Fibroblast of lung (primary cell): ENCODE measurements around the gene COPA. TPM values are rescaled to one million over a fixed set of nuclear protein-coding genes. Genes with fewer than 3 reads are reported as not detected.

Experiments used
- DNase-seq, 2 donors: peaks; one replicate each; pipeline versions ENCODE4 v3.0.0 to v3.0.0-alpha.2; 2010; ENCODE audit warnings: low read depth in 2 of 2
- H2AFZ ChIP-seq: 2 replicates; pipeline ENCODE4 v1.5.1; 2012; ENCODE audit warnings: low read length, control low read depth, inconsistent platforms
- H3K27ac ChIP-seq: 2 replicates; pipeline ENCODE4 v1.5.1; 2011; ENCODE audit warnings: low read length, control low read depth; ENCODE audit not compliant: insufficient read depth
- H3K27me3 ChIP-seq: 2 replicates; pipeline ENCODE4 v1.5.1; 2011; ENCODE audit warnings: mild to moderate bottlenecking, low read length; ENCODE audit not compliant: control insufficient read depth, insufficient read depth
- H3K36me3 ChIP-seq: 2 replicates; pipeline ENCODE4 v1.5.1; 2011; ENCODE audit warnings: low read length; ENCODE audit not compliant: control insufficient read depth, insufficient read depth
- H3K4me1 ChIP-seq: 2 replicates; pipeline ENCODE4 v1.5.1; 2011; ENCODE audit warnings: low read length; ENCODE audit not compliant: control insufficient read depth, insufficient read depth; ENCODE audit errors: extremely low read depth
- H3K4me2 ChIP-seq: 2 replicates; pipeline ENCODE4 v1.5.1; 2011; ENCODE audit warnings: low read length, control low read depth; ENCODE audit not compliant: insufficient read depth; ENCODE audit errors: extremely low read depth
- H3K4me3 ChIP-seq, 4 experiments: fragments of 200-600 bp in 1 of 4; sonication (generic) in 1 of 4; replicated peaks in 1 of 4; 2 replicates each; pipeline ENCODE4 v1.5.1; 2011 to 2016; ENCODE audit warnings: low read length in 4 of 4, low read depth in 3 of 4, mild to moderate bottlenecking in 3 of 4, control low read depth in 2 of 4, inconsistent platforms in 1 of 4, mixed read lengths in 1 of 4; ENCODE audit not compliant: insufficient read depth in 1 of 4; ENCODE audit errors: control extremely low read depth in 1 of 4
- H3K79me2 ChIP-seq: 2 replicates; pipeline ENCODE4 v1.5.1; 2012; ENCODE audit warnings: mild to moderate bottlenecking, low read length, inconsistent platforms; ENCODE audit not compliant: control insufficient read depth, insufficient read depth
- H3K9ac ChIP-seq: 2 replicates; pipeline ENCODE4 v1.5.1; 2011; ENCODE audit warnings: mild to moderate bottlenecking, low read length, control low read depth; ENCODE audit not compliant: insufficient read depth
- H3K9me3 ChIP-seq: 2 replicates; pipeline ENCODE4 v1.5.1; 2012; ENCODE audit warnings: low read depth, low read length; ENCODE audit not compliant: control insufficient read depth, insufficient read depth
- H4K20me1 ChIP-seq: 2 replicates; pipeline ENCODE4 v1.5.1; 2011; ENCODE audit warnings: low read length; ENCODE audit not compliant: control insufficient read depth, insufficient read depth; ENCODE audit errors: extremely low read depth
- CTCF ChIP-seq, 2 donors: IDR thresholded peaks in 1 of 2; conservative IDR thresholded peaks in 1 of 2; 1 replicate in 1 of 2; 2 replicates in 1 of 2; pipeline ENCODE4 v1.5.1; 2011 to 2012; ENCODE audit warnings: low read length in 2 of 2, control low read depth in 1 of 2, inconsistent platforms in 1 of 2, low read depth in 1 of 2, mild to moderate bottlenecking in 1 of 2
- EZH2 ChIP-seq: IDR thresholded peaks from 2 replicates; pipeline ENCODE4 v1.5.1; 2012; ENCODE audit warnings: low read length, control low read depth, mild to moderate bottlenecking; ENCODE audit errors: missing control alignments
- polyA plus RNA-seq, 2 donors: library from polyadenylated mRNA; depleted of rRNA in 1 of 2; stranded (reverse) in 1 of 2; unstranded in 1 of 2; fragments of >200 nt; gene quantifications; 2 replicates each; pipeline ENCODE4 v1.2.1, GENCODE V29; 2011 to 2012; ENCODE audit warnings: missing spikeins in 1 of 2
- total RNA-seq: library from RNA; depleted of rRNA; stranded (reverse); fragments of >200 nt; gene quantifications from 2 replicates; pipeline ENCODE4 v1.2.1, GENCODE V29; 2014

The COPA gene
- total and polyA plus RNA-seq, 2 donors (not counting 1 experiment from before 2014, with no cell fraction given): 276 to 316 TPM

- peak overlapping the region; percentile 96 for H3K9ac ChIP-seq
- H3K4me1 ChIP-seq: peaks cover 3% of the 10 kb centered on the region
- H3K27ac ChIP-seq: peak overlapping the region; percentile 98
- no peaks in the 10 kb centered on the region for H4K20me1 ChIP-seq
- H3K79me2 ChIP-seq: peaks cover 70% of the 10 kb centered on the region
- H2AFZ ChIP-seq: no peak overlapping the region
- H3K27me3 ChIP-seq: no peaks in the 10 kb centered on the region
- peaks cover 10% of the 10 kb centered on the region for H3K36me3 ChIP-seq
- peak overlapping the region; percentile 81 to 100 (median 94) for H3K4me3 ChIP-seq
- no peaks in the 10 kb centered on the region for H3K9me3 ChIP-seq
- TF ChIP-seq EZH2: no peak
- TF ChIP-seq CTCF (conservative IDR thresholded peaks at IDR 0.05 in 1 of 2, IDR thresholded peaks at IDR 0.05 in 1 of 2; ENCODE audit: low read depth in 1 of 2, low read length in 2 of 2): no peak
- peak; percentile 13 to 19 for DNase-seq
- H3K4me2 ChIP-seq: peak overlapping the region; percentile 94
These were observed 524 bp downstream of the COPA start for GRCh38 chr1:160342526-160342925.

- no peak overlapping the region for H3K9ac ChIP-seq
- H3K4me3 ChIP-seq: peak overlapping the region; percentile 81 to 100 (median 94)
- H3K9me3 ChIP-seq: no peaks in the 10 kb centered on the region
- TF ChIP-seq EZH2 (no peak), CTCF (conservative IDR thresholded peaks at IDR 0.05 in 1 of 2, IDR thresholded peaks at IDR 0.05 in 1 of 2; ENCODE audit: low read depth in 1 of 2, low read length in 2 of 2) (no peak)
- peaks cover 12% of the 10 kb centered on the region for H3K36me3 ChIP-seq
- H4K20me1 ChIP-seq: no peaks in the 10 kb centered on the region
- H3K27me3 ChIP-seq: no peaks in the 10 kb centered on the region
- no peak for DNase-seq
- H2AFZ ChIP-seq: no peak overlapping the region
- peaks cover 79% of the 10 kb centered on the region for H3K79me2 ChIP-seq
- peaks cover 3% of the 10 kb centered on the region for H3K4me1 ChIP-seq
- H3K4me2 ChIP-seq: peak overlapping the region; percentile 78
- H3K27ac ChIP-seq: no peak overlapping the region
These were observed 2.2 kb downstream of the COPA start for GRCh38 chr1:160340866-160341265.

GRCh38 chr1:160340146-160340545 lies 2.9 kb downstream of the COPA start:
- H3K27me3 ChIP-seq: no peaks in the 10 kb centered on the region
- H3K4me1 ChIP-seq: peaks cover 3% of the 10 kb centered on the region
- DNase-seq: no peak
- H2AFZ ChIP-seq: no peak overlapping the region
- peak overlapping the region in 1 of 4 experiments; percentile 100 for H3K4me3 ChIP-seq
- peaks cover 79% of the 10 kb centered on the region for H3K79me2 ChIP-seq
- H3K9ac ChIP-seq: no peak overlapping the region
- H3K36me3 ChIP-seq: peaks cover 12% of the 10 kb centered on the region
- no peak overlapping the region for H3K27ac ChIP-seq
- H3K9me3 ChIP-seq: no peaks in the 10 kb centered on the region
- peak overlapping the region; percentile 78 for H3K4me2 ChIP-seq
- H4K20me1 ChIP-seq: no peaks in the 10 kb centered on the region
- TF ChIP-seq EZH2: no peak
